DMS53 treated with DMSO at 0.1 percent for 48 hours (cell line): ENCODE results near the gene TBX5.

Experiments used
- DNase-seq: peaks from one replicate; lab custom pipeline; 2025; ENCODE audit not compliant: unreplicated experiment; lab: John Stamatoyannopoulos, UW

TBX5 gene

DNA sequence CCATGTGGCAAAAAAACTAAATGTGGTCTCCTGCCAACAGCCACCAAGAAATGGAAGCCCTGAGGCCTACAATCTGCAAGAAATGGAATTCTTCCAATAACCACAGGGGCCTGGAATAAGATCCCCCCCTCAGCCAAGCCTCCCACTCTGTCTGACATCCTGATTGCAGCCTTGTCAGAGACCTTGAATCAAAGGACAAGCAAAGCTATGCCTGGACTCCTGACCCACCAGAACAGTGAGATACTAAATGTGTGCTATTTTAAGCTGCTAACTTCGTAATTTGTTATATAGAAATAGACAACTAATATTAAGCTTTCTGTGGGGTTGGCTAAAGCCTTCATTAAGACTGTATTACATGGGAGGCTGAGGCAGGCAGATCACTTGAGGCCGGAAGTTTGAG is 77.7 kb downstream of the TBX5 start:
- no peak for DNase-seq

GRCh38 chr12:114327765-114328164 is 78.2 kb downstream of the TBX5 start:
- no peak for DNase-seq

- no peak for DNase-seq
These were observed 84.4 kb downstream of the TBX5 start for GRCh38 chr12:114321524-114321923.

DNA sequence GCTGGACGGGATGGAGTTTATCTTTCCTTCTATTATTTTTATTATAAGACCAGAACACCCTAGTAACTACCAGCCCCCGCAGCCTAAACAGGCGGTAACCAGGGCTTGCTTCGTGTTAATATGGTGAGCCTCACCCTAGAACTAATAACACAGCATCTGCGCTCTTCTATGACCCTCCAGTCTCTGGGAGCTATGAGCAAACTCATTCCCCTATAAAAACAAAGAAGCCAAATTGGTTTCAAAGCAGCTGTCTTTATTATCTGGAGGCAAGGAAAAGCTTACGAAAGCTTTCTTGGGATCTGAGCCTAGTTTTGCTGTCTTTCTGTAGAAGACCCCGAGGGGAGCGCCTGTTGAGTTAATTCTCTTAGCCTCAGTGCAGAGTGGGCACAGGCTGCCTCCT is 85.0 kb downstream of the TBX5 start:
- DNase-seq = no peak

DNA sequence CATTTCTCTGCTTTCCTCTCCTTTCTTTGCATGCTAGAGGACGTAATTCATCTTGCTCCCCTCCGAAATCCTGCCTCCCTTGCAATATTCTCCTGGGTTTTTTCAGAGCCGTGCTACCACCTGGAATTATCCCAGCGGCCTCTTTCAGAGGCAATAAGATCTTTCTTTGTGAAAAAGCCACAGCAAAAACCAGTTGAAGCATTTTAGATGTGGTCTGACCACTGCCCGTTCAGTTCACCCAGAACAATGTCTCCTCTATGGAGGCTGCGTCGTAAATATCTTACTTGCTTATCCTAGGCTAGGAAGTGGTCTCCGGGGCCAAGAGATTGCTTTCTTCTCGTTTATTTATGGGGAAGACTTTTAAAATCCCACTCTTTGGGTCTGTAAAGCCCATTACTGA is 85.8 kb downstream of the TBX5 start:
- no peak for DNase-seq

DNA sequence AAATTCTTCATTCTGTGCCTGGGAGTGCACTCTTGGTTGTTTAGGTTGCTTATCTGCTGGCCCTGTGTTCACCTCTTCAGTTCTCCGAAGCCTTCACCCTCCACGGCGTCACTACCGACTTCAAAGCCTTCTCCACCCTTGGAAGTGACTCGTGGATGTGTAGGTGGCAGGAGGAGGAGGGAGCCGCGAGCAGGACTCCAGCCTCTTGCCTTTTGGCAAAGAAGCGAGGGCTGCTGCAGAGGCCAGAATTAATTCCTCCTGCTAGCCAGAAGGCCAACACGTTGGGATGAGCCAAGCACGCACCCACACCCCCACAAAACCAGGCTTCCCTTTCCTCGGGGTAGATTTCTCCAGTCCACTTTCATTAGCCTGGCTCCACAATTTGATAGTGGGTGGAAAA is 86.5 kb downstream of the TBX5 start:
- no peak for DNase-seq

DNA sequence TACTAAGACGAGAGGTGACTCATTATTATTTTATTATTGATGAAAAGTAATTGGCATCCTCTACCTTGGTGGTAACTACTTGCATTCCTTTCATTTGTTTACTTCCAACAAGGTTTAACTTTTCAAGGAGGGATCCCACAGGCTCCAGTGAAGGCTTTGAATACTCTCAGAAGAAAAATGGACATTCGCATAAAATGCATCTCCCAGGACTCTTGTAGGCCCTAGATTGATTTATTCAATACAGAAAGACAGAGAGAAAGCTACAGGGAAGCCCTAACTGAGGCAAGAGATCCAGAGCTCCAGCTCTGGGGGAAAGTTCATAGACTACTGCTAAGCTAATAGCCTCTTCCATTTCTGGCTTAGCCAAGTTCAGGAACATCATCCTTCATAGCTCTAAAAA is 87.0 kb downstream of the TBX5 start:
- no peak for DNase-seq

DNA sequence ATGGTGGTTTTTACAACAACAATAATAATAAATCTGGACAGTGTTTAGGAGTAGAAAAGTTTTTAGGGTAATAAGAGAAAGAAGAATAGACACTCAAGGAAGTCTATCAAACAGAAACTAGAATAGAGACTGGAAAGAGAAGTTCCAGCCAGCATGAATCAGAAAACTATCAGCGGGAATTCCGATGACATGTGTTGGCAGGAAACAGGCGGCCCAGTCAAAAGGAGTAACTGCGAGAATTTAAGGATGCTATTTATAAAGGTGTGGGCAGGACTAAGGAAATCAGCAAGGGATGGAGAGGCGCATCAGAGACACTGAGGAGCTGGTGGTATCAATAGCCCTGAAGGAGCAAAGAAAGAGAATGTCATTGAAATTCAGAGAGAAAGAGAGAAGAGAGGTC is 89.9 kb downstream of the TBX5 start:
- no peak for DNase-seq

DNA sequence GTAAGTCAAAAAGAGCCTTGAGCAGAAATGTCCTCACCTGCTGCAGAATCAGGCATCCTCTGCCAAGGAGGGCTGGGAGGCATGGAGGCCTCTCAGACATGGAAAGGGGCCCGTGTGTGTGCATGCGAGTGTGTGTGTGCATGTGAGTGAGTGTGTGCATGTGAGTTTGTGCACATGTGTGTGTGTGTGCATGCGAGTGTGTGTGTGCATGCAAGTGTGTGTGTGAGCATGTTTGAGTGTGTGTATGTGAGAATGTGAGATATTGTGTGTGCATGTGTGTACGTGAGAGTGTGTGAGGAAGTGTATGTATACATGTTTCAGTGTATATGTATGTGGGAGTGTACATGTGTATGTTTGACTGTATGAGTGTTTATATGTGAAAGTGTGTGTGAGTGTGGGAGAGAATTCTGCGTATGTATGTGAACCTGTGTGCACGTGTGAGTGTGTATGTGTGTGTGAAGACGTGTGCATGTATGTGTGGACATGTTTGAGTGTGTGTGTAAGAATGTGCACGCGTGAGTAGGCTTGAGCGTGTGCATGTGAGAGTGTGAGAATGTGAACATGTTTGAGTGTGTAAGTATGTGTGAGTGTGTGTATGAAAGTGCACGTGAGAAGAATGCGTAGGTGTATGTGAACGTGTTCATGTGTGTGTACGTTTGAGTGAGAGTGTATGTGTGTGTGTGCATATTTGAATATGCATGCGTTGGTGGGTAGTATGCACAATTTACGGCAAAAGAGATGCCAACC is 90.8 kb downstream of the TBX5 start:
- DNase-seq = no peak

DNA sequence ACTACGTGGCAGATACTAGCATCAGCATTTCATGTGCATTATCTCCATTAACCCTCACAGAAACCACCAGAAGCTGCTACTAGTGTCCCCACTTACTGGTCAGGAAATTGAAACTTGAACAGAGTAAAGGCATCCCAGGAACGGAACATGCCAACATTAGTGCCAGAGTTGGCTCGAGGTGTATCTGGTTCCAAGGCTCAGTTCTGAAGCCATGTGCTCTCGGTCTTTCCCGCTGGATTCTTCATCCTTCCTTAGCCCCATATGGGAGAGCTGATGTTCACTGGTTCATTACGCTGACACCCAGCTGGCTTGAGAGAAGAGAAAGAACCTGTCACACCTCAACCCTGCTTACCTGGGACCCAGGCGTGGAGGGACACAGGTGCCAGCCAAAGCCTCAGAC is 91.5 kb downstream of the TBX5 start:
- DNase-seq = no peak

- no peak for DNase-seq
These were observed 92.0 kb downstream of the TBX5 start for GRCh38 chr12:114313910-114314309.

DNA sequence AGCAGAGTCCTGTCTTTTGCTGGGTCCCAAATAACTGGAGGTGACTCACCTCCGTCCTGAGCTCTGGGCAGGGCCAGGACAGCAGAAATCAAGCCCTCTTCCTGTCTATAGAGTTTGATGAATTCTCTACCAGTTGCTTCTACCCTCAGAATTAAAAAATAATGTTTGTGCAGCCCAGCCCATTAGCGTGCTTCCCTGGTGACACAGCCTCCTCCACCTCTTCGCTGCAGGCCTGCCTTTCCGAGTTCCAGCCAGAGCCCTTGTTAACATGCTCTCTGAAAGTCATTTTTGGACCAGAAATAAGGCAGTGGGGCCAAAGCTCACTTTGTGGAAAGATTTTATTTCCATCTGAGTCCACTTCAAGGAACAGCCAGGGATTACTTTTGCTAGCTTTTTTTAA is 94.0 kb downstream of the TBX5 start:
- DNase-seq = no peak

- no peak for DNase-seq
These were observed 99.3 kb downstream of the TBX5 start for GRCh38 chr12:114306646-114307045.

DNA sequence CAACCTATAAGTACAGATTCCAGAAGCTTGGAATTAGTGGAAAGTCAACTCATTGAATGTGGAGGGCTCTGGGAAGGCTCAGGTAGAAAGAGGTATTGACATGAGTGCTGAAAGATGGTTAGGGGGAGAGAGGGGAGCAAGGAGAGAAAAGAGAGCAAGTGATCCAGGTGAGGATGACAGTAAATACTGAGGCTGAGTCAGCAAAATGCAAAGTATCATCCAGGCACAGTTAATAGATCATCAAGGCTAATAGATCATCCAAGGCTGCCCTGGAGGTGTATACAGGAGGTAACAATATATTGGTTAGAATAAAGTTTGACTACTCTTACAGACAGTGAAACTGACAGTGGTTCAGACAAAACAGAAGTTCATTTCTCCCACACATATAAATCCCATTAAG is 100.5 kb downstream of the TBX5 start:
- DNase-seq = no peak
